ENCODE results near the gene CRB1. TPM values are rescaled to one million over a fixed set of nuclear protein-coding genes. Genes with fewer than 3 reads are reported as not detected.

CRB1 gene
- total and polyA plus RNA-seq, 9 of the 15 experiments (the other 6 are each of a cell fraction or from before 2014, with no cell fraction given) = 0.04 to 0.10 TPM; not detected in 7

DNA sequence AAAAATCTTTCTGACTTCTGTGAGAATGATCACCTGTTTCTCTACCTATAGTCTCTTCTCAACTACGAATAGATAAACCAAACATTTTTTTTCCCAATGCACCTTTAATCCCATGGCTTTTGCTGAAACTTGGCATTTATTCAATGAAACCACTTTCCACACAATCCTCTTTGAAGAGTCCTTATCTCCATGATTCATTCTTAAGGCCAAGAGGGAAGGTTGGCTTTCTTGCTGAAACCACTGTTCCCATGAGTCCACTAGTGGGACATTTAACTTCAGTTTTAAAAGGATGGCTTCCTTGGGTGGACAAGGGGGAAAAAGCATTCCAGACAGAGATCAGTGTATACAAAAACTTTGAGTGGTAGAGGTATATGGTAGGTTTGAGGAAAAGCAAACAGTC lies 73.6 kb downstream of the CRB1 start:
- Histone ChIP-seq H3K27ac (ENCODE audit: extremely low read depth, low read depth, low read length) (no peak overlapping the region), H4K20me1 (replicated peaks; ENCODE audit: control insufficient read depth, insufficient read depth, low read length) (no peaks in the 10 kb centered on the region), H3K4me2 (ENCODE audit: insufficient read depth, low read length) (no peak overlapping the region), H3K4me1 (replicated peaks in 1 of 2; ENCODE audit: control insufficient read depth in 2 of 2, insufficient read depth in 2 of 2, low read length in 2 of 2) (peaks cover 0 to 2% of the 10 kb centered on the region in 2 experiments; a peak in 1 of 5 replicates), H2AFZ (ENCODE audit: low read depth, low read length) (no peak overlapping the region), H3K9ac (ENCODE audit: insufficient read depth in 1 of 2, low read depth in 2 of 2, low read length in 2 of 2) (no peak overlapping the region), H3K4me3 (no peak overlapping the region), H3K79me2 (ENCODE audit: control insufficient read depth, insufficient read depth, low read length) (no peaks in the 10 kb centered on the region), H3K9me3 (replicated peaks; ENCODE audit: control insufficient read depth, insufficient read depth, low read depth, low read length) (no peaks in the 10 kb centered on the region), H3K27me3 (ENCODE audit: control insufficient read depth in 2 of 2, insufficient read depth in 2 of 2, low read length in 2 of 2) (no peaks in the 10 kb centered on the region), H3K9me1 (ENCODE audit: control insufficient read depth, insufficient read depth, low read length) (no peaks in the 10 kb centered on the region), H3K36me3 (ENCODE audit: control insufficient read depth, insufficient read depth, low read length) (no peaks in the 10 kb centered on the region)
- no peak for FAIRE-seq
- BruUV-seq (replicated peaks) = no TSS peak
- no peak for TF ChIP-seq DACH1 (IDR thresholded peaks at IDR 0.05; ENCODE audit: partially characterized antibody)
- ChIA-PET CTCF (ENCODE audit: low intra/inter-chr PET ratio) (no interaction called here), POLR2A (no interaction called here)
- DNase-seq (ENCODE audit: extremely low read depth in 1 of 4, low spot score in 3 of 4) = no peak
- WGBS (ENCODE audit: insufficient coverage, low coverage, missing lambda C conversion rate) = 0% methylated on average over 1 of the region's 1 CpG
- ATAC-seq = no peak
- in situ Hi-C loops (cut with MboI) (no loop called here), intact Hi-C loops (cut with micrococcal nuclease) (no loop called here)

GRCh38 chr1:197342044-197342565 lies 74.1 kb downstream of the CRB1 start:
- Histone ChIP-seq H3K79me2 (ENCODE audit: control insufficient read depth, insufficient read depth, low read length) (no peaks in the 10 kb centered on the region), H2AFZ (ENCODE audit: low read depth, low read length) (no peak overlapping the region), H3K27me3 (ENCODE audit: control insufficient read depth in 2 of 2, insufficient read depth in 2 of 2, low read length in 2 of 2) (no peaks in the 10 kb centered on the region), H3K4me3 (no peak overlapping the region), H3K4me1 (replicated peaks in 1 of 2; ENCODE audit: control insufficient read depth in 2 of 2, insufficient read depth in 2 of 2, low read length in 2 of 2) (peaks cover 0 to 2% of the 10 kb centered on the region in 2 experiments; a peak in 1 of 5 replicates), H3K9ac (ENCODE audit: insufficient read depth in 1 of 2, low read depth in 2 of 2, low read length in 2 of 2) (no peak overlapping the region), H3K4me2 (ENCODE audit: insufficient read depth, low read length) (no peak overlapping the region), H3K9me3 (replicated peaks; ENCODE audit: control insufficient read depth, insufficient read depth, low read depth, low read length) (no peaks in the 10 kb centered on the region), H3K36me3 (ENCODE audit: control insufficient read depth, insufficient read depth, low read length) (no peaks in the 10 kb centered on the region), H4K20me1 (replicated peaks; ENCODE audit: control insufficient read depth, insufficient read depth, low read length) (no peaks in the 10 kb centered on the region), H3K9me1 (ENCODE audit: control insufficient read depth, insufficient read depth, low read length) (no peaks in the 10 kb centered on the region), H3K27ac (ENCODE audit: extremely low read depth, low read depth, low read length) (no peak overlapping the region)
- ATAC-seq (no peak), DNase-seq (ENCODE audit: extremely low read depth in 1 of 4, low spot score in 3 of 4) (no peak), FAIRE-seq (no peak)
- ChIA-PET POLR2A (no interaction called here), CTCF (ENCODE audit: low intra/inter-chr PET ratio) (no interaction called here)
- TF ChIP-seq ZNF507 (tag; conservative IDR thresholded peaks at IDR 0.05) (no peak), HMGN3 (IDR thresholded peaks at IDR 0.05; ENCODE audit: borderline replicate concordance, extremely low read depth, insufficient read length, low read depth, low read length) (no peak), EHMT2 (IDR thresholded peaks at IDR 0.05) (no peak), LEF1 (IDR thresholded peaks at IDR 0.05) (no peak)
- intact Hi-C loops (cut with micrococcal nuclease) = no loop called here
- 5% methylated on average over 3 of the region's 3 CpGs for WGBS (ENCODE audit: insufficient coverage, low coverage, missing lambda C conversion rate)
- in situ Hi-C loops (cut with MboI) = no loop called here
- no TSS peak for BruUV-seq (replicated peaks)
